Glutamatergic neuron (in vitro differentiated cells): ENCODE results near the gene CASP9. TPM values are rescaled to one million over a fixed set of nuclear protein-coding genes. Genes with fewer than 3 reads are reported as not detected.
A peak's percentile ranks its signal among the peaks of the same experiment; 100 is the strongest.

Source experiments
- DNase-seq: peaks from one replicate; pipeline ENCODE4 v3.0.0; 2022
- H3K27ac Mint-ChIP-seq: one replicate; pipeline ENCODE4 v1.8.0; 2020; ENCODE audit warnings: mild to moderate bottlenecking, mixed read lengths, inconsistent platforms; ENCODE audit not compliant: unreplicated experiment
- H3K27me3 Mint-ChIP-seq: one replicate; pipeline ENCODE4 v1.8.0; 2020; ENCODE audit warnings: mild to moderate bottlenecking, moderate library complexity, mixed read lengths, inconsistent platforms; ENCODE audit not compliant: unreplicated experiment
- H3K36me3 Mint-ChIP-seq: one replicate; pipeline ENCODE4 v1.8.0; 2020; ENCODE audit warnings: mild to moderate bottlenecking, mixed read lengths, inconsistent platforms; ENCODE audit not compliant: unreplicated experiment
- H3K4me1 Mint-ChIP-seq: one replicate; pipeline ENCODE4 v1.8.0; 2020; ENCODE audit warnings: mild to moderate bottlenecking, low read depth, mixed read lengths, inconsistent platforms; ENCODE audit not compliant: unreplicated experiment
- H3K4me3 Mint-ChIP-seq: one replicate; pipeline ENCODE4 v1.8.0; 2020; ENCODE audit warnings: mild to moderate bottlenecking, mixed read lengths, inconsistent platforms; ENCODE audit not compliant: unreplicated experiment
- H3K9me3 Mint-ChIP-seq: one replicate; pipeline ENCODE4 v1.8.0; 2020; ENCODE audit warnings: mild to moderate bottlenecking, moderate library complexity, mixed read lengths, inconsistent platforms; ENCODE audit not compliant: unreplicated experiment
- long read RNA-seq: library from polyadenylated mRNA; unstranded; transcript quantifications from one replicate; pipeline ENCODE4 v2.0.0, GENCODE V29; 2020; ENCODE audit not compliant: unreplicated experiment
- total RNA-seq: library from RNA; stranded (reverse); fragmentation: NEBNext Ultra II Directional; extraction: Animal tissue kit (Norgen Biotek cat#: 25700); gene quantifications from one replicate; pipeline ENCODE4 v1.2.1, GENCODE V29; 2021; ENCODE audit not compliant: unreplicated experiment
- TF ChIP-seq, protein P1 (sequence below): fragments of 200-600 bp; sonication (generic); IDR thresholded peaks from one replicate; pipeline ENCODE4 v1.5.0; 2021; ENCODE audit not compliant: partially characterized antibody, unreplicated experiment

The CASP9 gene
- 12.8 TPM for total RNA-seq
- long read RNA-seq, partial matches to known transcripts = 0 of 5 reads
- long read RNA-seq, other reads (novel, unspliced or antisense) = 0 of 5 reads

DNA sequence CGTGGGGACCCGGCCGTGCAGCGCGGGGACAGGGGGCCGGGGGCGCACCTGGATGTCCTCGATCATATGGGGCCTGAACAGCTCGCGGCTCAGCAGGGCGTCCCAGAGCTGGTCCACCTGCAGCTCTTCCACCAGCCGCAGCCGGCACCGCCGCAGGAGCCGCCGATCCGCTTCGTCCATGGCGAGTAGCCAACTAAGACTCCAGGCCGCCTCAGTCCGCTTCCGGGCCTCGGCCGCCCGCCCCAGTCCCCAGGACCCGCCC, at the start of gene CASP9:
Gene CASP9 (minus strand): TSS at position 195 of the 262 bp plus-strand sequence. CDS start 15 bp downstream, at position 180.
- H3K36me3 Mint-ChIP-seq = peaks cover 4% of the 10 kb centered on the region
- peak within 1 kb of the TSS; percentile 92 for H3K4me3 Mint-ChIP-seq
- peaks cover 8% of the 10 kb centered on the region for H3K4me1 Mint-ChIP-seq
- TF ChIP-seq, protein P1, sequence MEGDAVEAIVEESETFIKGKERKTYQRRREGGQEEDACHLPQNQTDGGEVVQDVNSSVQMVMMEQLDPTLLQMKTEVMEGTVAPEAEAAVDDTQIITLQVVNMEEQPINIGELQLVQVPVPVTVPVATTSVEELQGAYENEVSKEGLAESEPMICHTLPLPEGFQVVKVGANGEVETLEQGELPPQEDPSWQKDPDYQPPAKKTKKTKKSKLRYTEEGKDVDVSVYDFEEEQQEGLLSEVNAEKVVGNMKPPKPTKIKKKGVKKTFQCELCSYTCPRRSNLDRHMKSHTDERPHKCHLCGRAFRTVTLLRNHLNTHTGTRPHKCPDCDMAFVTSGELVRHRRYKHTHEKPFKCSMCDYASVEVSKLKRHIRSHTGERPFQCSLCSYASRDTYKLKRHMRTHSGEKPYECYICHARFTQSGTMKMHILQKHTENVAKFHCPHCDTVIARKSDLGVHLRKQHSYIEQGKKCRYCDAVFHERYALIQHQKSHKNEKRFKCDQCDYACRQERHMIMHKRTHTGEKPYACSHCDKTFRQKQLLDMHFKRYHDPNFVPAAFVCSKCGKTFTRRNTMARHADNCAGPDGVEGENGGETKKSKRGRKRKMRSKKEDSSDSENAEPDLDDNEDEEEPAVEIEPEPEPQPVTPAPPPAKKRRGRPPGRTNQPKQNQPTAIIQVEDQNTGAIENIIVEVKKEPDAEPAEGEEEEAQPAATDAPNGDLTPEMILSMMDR = no peak
- peaks cover 6% of the 10 kb centered on the region for H3K9me3 Mint-ChIP-seq
- no peak for DNase-seq
- peaks cover 9% of the 10 kb centered on the region for H3K27me3 Mint-ChIP-seq
- peak within 1 kb of the TSS; percentile 98 for H3K27ac Mint-ChIP-seq

DNA sequence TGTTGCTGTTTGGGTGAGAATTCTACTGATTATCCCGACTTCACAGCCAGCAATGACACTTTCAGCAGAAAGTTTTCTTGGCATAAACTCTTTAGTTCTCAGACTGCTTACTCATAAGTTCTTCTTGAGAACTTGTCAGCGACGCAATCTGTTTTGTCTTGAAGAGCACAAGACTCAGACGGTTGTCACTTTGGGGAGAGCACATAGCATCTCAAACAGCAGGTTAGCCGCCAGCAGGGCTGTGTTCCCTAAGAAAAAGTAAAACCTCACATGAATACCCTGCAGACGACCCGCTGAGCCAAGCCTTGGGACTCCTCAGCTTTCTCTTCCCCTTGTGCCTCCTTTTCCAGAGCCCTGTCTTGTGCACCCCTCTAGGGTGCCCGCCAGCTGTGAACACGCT, 49.5 kb upstream of the CASP9 start:
- TF ChIP-seq, protein P1 = no peak
- no peaks in the 10 kb centered on the region for H3K36me3 Mint-ChIP-seq
- peaks cover 5% of the 10 kb centered on the region for H3K4me1 Mint-ChIP-seq
- no peaks in the 10 kb centered on the region for H3K27me3 Mint-ChIP-seq
- H3K9me3 Mint-ChIP-seq = peaks cover 1% of the 10 kb centered on the region
- DNase-seq = no peak
- no peak overlapping the region for H3K4me3 Mint-ChIP-seq
- no peak overlapping the region for H3K27ac Mint-ChIP-seq

DNA sequence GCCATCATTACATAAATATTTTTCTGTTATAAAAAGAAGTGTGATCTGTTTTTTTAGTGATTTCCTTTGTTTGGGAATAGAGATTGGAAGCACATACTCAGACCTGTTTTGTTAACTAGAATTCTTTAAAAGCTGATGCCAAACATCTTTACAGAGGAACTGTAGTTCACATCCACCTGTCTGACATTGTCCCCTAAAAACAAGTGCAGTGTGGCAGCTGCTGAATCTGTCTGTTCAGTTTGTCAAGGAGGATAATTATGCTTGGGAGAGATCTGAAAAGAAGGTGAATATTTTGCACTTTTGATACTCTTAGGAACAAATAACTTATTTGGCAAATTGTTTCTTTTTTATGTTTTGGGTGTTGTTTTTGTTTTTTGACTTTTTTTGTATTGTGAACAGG, 47.3 kb upstream of the CASP9 start:
- no peaks in the 10 kb centered on the region for H3K36me3 Mint-ChIP-seq
- H3K4me3 Mint-ChIP-seq = no peak overlapping the region
- H3K27ac Mint-ChIP-seq = no peak overlapping the region
- peaks cover 1% of the 10 kb centered on the region for H3K9me3 Mint-ChIP-seq
- H3K27me3 Mint-ChIP-seq = no peaks in the 10 kb centered on the region
- TF ChIP-seq, protein P1 = no peak
- DNase-seq = no peak
- H3K4me1 Mint-ChIP-seq = peaks cover 5% of the 10 kb centered on the region

DNA sequence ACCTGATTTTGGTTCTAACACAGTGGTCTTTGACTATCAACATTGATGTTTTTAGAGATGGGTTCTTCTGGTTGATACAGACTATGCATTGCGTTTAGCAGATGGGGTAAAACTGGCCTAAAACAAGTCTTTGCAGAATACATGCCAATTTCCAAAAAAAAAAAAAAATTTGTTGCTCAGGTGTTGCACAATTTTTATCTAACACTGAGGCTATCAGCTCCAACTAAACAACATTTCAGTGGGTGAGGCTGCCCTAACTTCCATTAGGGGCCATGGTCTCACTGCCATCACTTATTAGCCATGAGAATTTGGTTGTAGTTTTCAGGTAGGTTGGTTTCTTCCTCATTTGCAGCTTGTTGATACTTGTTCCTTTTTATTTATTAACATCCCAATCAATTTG, 46.8 kb upstream of the CASP9 start:
- no peak for DNase-seq
- Mint-ChIP-seq H3K4me1 (peaks cover 5% of the 10 kb centered on the region), H3K27me3 (no peaks in the 10 kb centered on the region), H3K4me3 (no peak overlapping the region), H3K9me3 (peaks cover 1% of the 10 kb centered on the region), H3K36me3 (no peaks in the 10 kb centered on the region), H3K27ac (no peak overlapping the region)
- TF ChIP-seq, protein P1 = no peak

DNA sequence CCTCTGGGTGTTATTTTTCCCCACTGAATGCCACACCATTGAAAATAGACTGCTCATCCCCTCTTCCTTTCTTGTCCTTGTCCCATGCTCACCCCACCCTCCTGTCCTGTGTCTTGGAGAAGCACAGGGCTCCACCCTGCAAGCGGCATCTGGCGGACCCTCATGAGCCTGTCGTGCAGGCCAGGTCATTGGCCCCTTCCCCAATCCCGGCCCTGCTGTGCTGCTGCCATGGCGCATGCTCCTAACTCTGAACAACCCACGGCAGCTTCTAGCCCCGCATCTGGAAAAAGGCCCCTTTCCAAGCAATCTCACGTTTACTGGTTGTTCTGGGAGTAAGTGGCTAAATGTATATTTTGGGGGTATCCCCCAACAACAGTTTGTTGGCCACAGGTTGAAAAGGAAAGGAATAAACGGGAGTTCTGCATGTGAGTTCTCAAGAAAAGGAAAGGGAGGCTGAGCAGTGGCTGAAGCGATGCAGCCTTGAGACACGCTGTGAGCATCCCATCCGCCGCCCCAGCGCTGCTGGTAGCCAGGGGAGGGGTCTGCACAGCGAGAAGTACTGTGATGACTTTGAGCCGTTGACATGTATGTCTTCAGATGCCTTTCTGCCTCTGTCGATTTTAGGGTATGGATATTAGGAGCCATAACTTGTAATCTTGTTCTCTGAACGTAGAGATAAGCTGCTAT, 44.5 kb upstream of the CASP9 start:
- no peak for DNase-seq

More for the DNA sequence above, 44.5 kb upstream of the CASP9 start:
- Mint-ChIP-seq H3K27ac (no peak overlapping the region), H3K4me3 (no peak overlapping the region), H3K27me3 (no peaks in the 10 kb centered on the region), H3K9me3 (peaks cover 1% of the 10 kb centered on the region), H3K36me3 (no peaks in the 10 kb centered on the region), H3K4me1 (peaks cover 5% of the 10 kb centered on the region)
- TF ChIP-seq, protein P1 = no peak
